CD14-positive monocyte (primary cell): Measurements from ENCODE around the gene ZNF652. TPM values are rescaled to one million over a fixed set of nuclear protein-coding genes. Genes with fewer than 3 reads are reported as not detected.
A peak's percentile ranks its signal among the peaks of the same experiment; 100 is the strongest.

Experiments
- DNase-seq, 3 donors: peaks; one replicate each; pipeline ENCODE4 v3.0.0-alpha.2; 2011 to 2022
- H2AFZ ChIP-seq: 2 replicates; pipeline ENCODE4 v1.6.0; 2012; ENCODE audit warnings: mild to moderate bottlenecking, low read depth, low read length, inconsistent platforms; ENCODE audit not compliant: insufficient read depth, poor library complexity, severe bottlenecking
- H3K27ac ChIP-seq, 2 donors: 1 replicate in 1 of 2; 2 replicates in 1 of 2; pipeline ENCODE4 v1.5.1; 2012 to 2013; ENCODE audit warnings: low read length in 2 of 2, control low read depth in 1 of 2, inconsistent platforms in 1 of 2, low read depth in 1 of 2, mild to moderate bottlenecking in 1 of 2
- H3K27me3 ChIP-seq, 2 donors: one replicate each; pipeline versions ENCODE4 v1.6.0 to v1.6.1; 2011 to 2013; ENCODE audit warnings: low read length in 2 of 2; ENCODE audit not compliant: control insufficient read depth in 2 of 2, insufficient read depth in 2 of 2
- H3K36me3 ChIP-seq, 2 donors: replicated peaks in 1 of 2; 1 replicate in 1 of 2; 2 replicates in 1 of 2; pipeline versions ENCODE4 v1.5.1 to v1.6.1; 2012 to 2013; ENCODE audit warnings: low read length in 2 of 2, control low read depth in 1 of 2, inconsistent platforms in 1 of 2, mild to moderate bottlenecking in 1 of 2; ENCODE audit not compliant: insufficient read depth in 2 of 2, control insufficient read depth in 1 of 2
- H3K4me1 ChIP-seq, 2 donors: 1 replicate in 1 of 2; 2 replicates in 1 of 2; pipeline versions ENCODE4 v1.5.1 to v1.6.1; 2012 to 2013; ENCODE audit warnings: low read length in 2 of 2, control low read depth in 1 of 2, inconsistent platforms in 1 of 2, mild to moderate bottlenecking in 1 of 2, moderate library complexity in 1 of 2; ENCODE audit not compliant: insufficient read depth in 2 of 2, control insufficient read depth in 1 of 2
- H3K4me2 ChIP-seq: replicated peaks from 2 replicates; pipeline ENCODE3; 2012; ENCODE audit warnings: low read length, moderate library complexity, mild to moderate bottlenecking; ENCODE audit not compliant: poor library complexity, severe bottlenecking; ENCODE audit errors: extremely low read depth
- H3K4me3 ChIP-seq, 3 experiments: fragments of 200-600 bp in 1 of 3; sonication (generic) in 1 of 3; replicated peaks in 1 of 3; 1 replicate in 2 of 3; 2 replicates in 1 of 3; pipeline ENCODE4 v1.5.1; 2011 to 2013; ENCODE audit warnings: low read length in 3 of 3, mild to moderate bottlenecking in 3 of 3, control low read depth in 2 of 3, low read depth in 2 of 3, inconsistent platforms in 1 of 3, moderate library complexity in 1 of 3
- H3K79me2 ChIP-seq: 2 replicates; pipeline ENCODE4 v1.6.0; 2012; ENCODE audit warnings: mild to moderate bottlenecking, control low read depth, inconsistent platforms, low read length, moderate library complexity; ENCODE audit not compliant: insufficient read depth
- H3K9ac ChIP-seq: 2 replicates; pipeline ENCODE4 v1.6.0; 2017; ENCODE audit warnings: low read length, mild to moderate bottlenecking; ENCODE audit not compliant: insufficient read depth, poor library complexity, severe bottlenecking
- H3K9me3 ChIP-seq, 2 donors: replicated peaks in 1 of 2; 1 replicate in 1 of 2; 2 replicates in 1 of 2; pipeline versions ENCODE4 v1.5.1 to v1.6.1; 2012 to 2013; ENCODE audit warnings: low read length in 2 of 2, control low read depth in 1 of 2; ENCODE audit not compliant: control insufficient read depth in 1 of 2, insufficient read depth in 1 of 2
- H4K20me1 ChIP-seq: 2 replicates; pipeline ENCODE4 v1.6.0; 2012; ENCODE audit warnings: mild to moderate bottlenecking, low read length, control low read depth, moderate library complexity; ENCODE audit not compliant: insufficient read depth
- H3K27ac Mint-ChIP-seq, 7 donors: one replicate each; pipeline ENCODE4 v1.8.0; 2020; ENCODE audit warnings: mild to moderate bottlenecking in 7 of 7, mixed read lengths in 7 of 7, moderate library complexity in 6 of 7, inconsistent platforms in 2 of 7
- H3K27me3 Mint-ChIP-seq, 3 donors: one replicate each; pipeline ENCODE4 v1.8.0; 2021 to 2022; ENCODE audit warnings: low read depth in 3 of 3, mild to moderate bottlenecking in 3 of 3, mixed read lengths in 3 of 3, moderate library complexity in 3 of 3, inconsistent platforms in 1 of 3
- H3K36me3 Mint-ChIP-seq, 2 donors: one replicate each; pipeline ENCODE4 v1.8.0; 2020; ENCODE audit warnings: mixed read lengths in 2 of 2, inconsistent platforms in 1 of 2, mild to moderate bottlenecking in 1 of 2
- H3K4me1 Mint-ChIP-seq: one replicate; pipeline ENCODE4 v1.8.0; 2020; ENCODE audit warnings: mild to moderate bottlenecking, mixed read lengths
- H3K4me3 Mint-ChIP-seq, 2 donors: one replicate each; pipeline ENCODE4 v1.8.0; 2020; ENCODE audit warnings: mild to moderate bottlenecking in 2 of 2, mixed read lengths in 2 of 2, moderate library complexity in 1 of 2
- H3K9me3 Mint-ChIP-seq, 7 donors: one replicate each; pipeline ENCODE4 v1.8.0; 2020 to 2022; ENCODE audit warnings: mixed read lengths in 7 of 7, mild to moderate bottlenecking in 6 of 7, moderate library complexity in 6 of 7, inconsistent platforms in 2 of 7
- CTCF ChIP-seq: fragments of 200-600 bp; IDR thresholded peaks from one replicate; pipeline ENCODE4 v1.8.0; 2022; ENCODE audit warnings: antibody characterized with exemption, mild to moderate bottlenecking
- WGBS: methylation state at CpG from one replicate; pipeline ENCODE4 v1.1.5; 2013; ENCODE audit warnings: missing lambda C conversion rate; ENCODE audit not compliant: insufficient coverage; 5-methylcytosine and 5-hydroxymethylcytosine counted together
- intact Hi-C, 2 donors: fragments of 100-400 bp; cut with micrococcal nuclease; formaldehyde crosslinking; loops; one replicate each; pipeline versions ENCODE4 v1.15.0 to v1.15.1; 2023
- polyA plus RNA-seq, 3 donors: library from polyadenylated mRNA; depleted of rRNA in 1 of 3; unstranded in 2 of 3; stranded (reverse) in 1 of 3; fragments of 300-500 nt in 2 of 3; fragments of >200 nt in 1 of 3; fragmentation: Illumina TruSeq in 2 of 3; gene quantifications; 1 replicate in 2 of 3; 2 replicates in 1 of 3; pipeline ENCODE4 v1.2.3, GENCODE V29; 2012 to 2021

Gene ZNF652
- polyA plus RNA-seq, 3 donors: 16.9 to 19.8 (median 18.8) TPM

GRCh38 chr17:49343273-49343672 is 18.8 kb downstream of the ZNF652 start:
- WGBS: no CpG with 5 or more reads among the region's 3 CpGs
- no peaks in the 10 kb centered on the region for H3K9me3 ChIP-seq
- Mint-ChIP-seq H3K9me3 (no peaks in the 10 kb centered on the region), H3K27me3 (no peaks in the 10 kb centered on the region), H3K27ac (peak overlapping the region in 4 of 7 donors; percentile 36 to 66 (median 61)), H3K36me3 (peaks cover 8 to 9% of the 10 kb centered on the region in 2 donors), H3K4me3 (peak overlapping the region in 1 of 2 donors; percentile 13), H3K4me1 (peaks cover 49% of the 10 kb centered on the region)
- no peak overlapping the region for H3K9ac ChIP-seq
- H3K4me1 ChIP-seq: peaks cover 36 to 41% of the 10 kb centered on the region in 2 donors
- peaks cover 0 to 9% of the 10 kb centered on the region in 2 donors for H3K36me3 ChIP-seq
- peak in 2 of 3 donors; percentile 12 to 14 for DNase-seq
- no peak overlapping the region for H2AFZ ChIP-seq
- H3K27ac ChIP-seq: peak overlapping the region in 1 of 2 donors; percentile 34
- H4K20me1 ChIP-seq: peaks cover 96% of the 10 kb centered on the region
- peaks cover 98% of the 10 kb centered on the region for H3K79me2 ChIP-seq
- no peaks in the 10 kb centered on the region for H3K27me3 ChIP-seq
- H3K4me3 ChIP-seq: no peak overlapping the region
- intact Hi-C loops: no loop called here
- H3K4me2 ChIP-seq: peak overlapping the region; percentile 8
- TF ChIP-seq CTCF: no peak

- peak overlapping the region in 1 of 2 donors; percentile 61 for H3K27ac ChIP-seq
- H3K9me3 Mint-ChIP-seq: no peaks in the 10 kb centered on the region
- no peaks in the 10 kb centered on the region for H3K9me3 ChIP-seq
- peaks cover 96% of the 10 kb centered on the region for H4K20me1 ChIP-seq
- peaks cover 7 to 8% of the 10 kb centered on the region in 2 donors for H3K36me3 Mint-ChIP-seq
- peak overlapping the region; percentile 25 to 71 for H3K4me3 Mint-ChIP-seq
- peak overlapping the region; percentile 60 for H3K4me2 ChIP-seq
- peaks cover 36 to 41% of the 10 kb centered on the region in 2 donors for H3K4me1 ChIP-seq
- no peak overlapping the region for H2AFZ ChIP-seq
- no peaks in the 10 kb centered on the region for H3K27me3 ChIP-seq
- H3K9ac ChIP-seq: peak overlapping the region; percentile 38
- intact Hi-C loops: no loop called here
- peaks cover 0 to 3% of the 10 kb centered on the region in 2 donors for H3K36me3 ChIP-seq
- H3K27me3 Mint-ChIP-seq: no peaks in the 10 kb centered on the region
- WGBS: no CpG with 5 or more reads among the region's 1 CpG
- no peak for DNase-seq
- no peak for TF ChIP-seq CTCF
- peak overlapping the region in 6 of 7 donors; percentile 5 to 82 (median 43) for H3K27ac Mint-ChIP-seq
- peaks cover 53% of the 10 kb centered on the region for H3K4me1 Mint-ChIP-seq
- H3K4me3 ChIP-seq: peak overlapping the region in 1 of 3 experiments; percentile 47
- peaks cover 98% of the 10 kb centered on the region for H3K79me2 ChIP-seq
Measured at GRCh38 chr17:49342575-49342936, 19.5 kb downstream of the ZNF652 start.
